WERI-Rb-1 (cell line): ENCODE results near the gene TBC1D5.

ENCODE experiments used
- DNase-seq: peaks from one replicate; pipeline ENCODE4 v3.0.0-alpha.2; 2020
- H3K27ac ChIP-seq: fragments of 250-450 bp; sonication (Bioruptor Pico); 2 replicates; pipeline ENCODE4 v1.5.1; 2020; ENCODE audit warnings: mild to moderate bottlenecking, moderate library complexity
- H3K27me3 ChIP-seq: fragments of 250-450 bp; sonication (Bioruptor Pico); 2 replicates; pipeline ENCODE4 v1.5.1; 2021; ENCODE audit warnings: mild to moderate bottlenecking, low read depth, moderate library complexity; ENCODE audit not compliant: insufficient read depth, severe bottlenecking
- H3K36me3 ChIP-seq: fragments of 250-450 bp; sonication (Bioruptor Pico); 2 replicates; pipeline ENCODE4 v1.5.1; 2020; ENCODE audit warnings: mild to moderate bottlenecking, moderate library complexity
- H3K4me3 ChIP-seq: 2 replicates; pipeline ENCODE4 v1.5.1; 2011; ENCODE audit warnings: low read depth, mild to moderate bottlenecking, control low read depth, low read length
- H3K9me3 ChIP-seq: fragments of 250-450 bp; sonication (Bioruptor Pico); 2 replicates; pipeline ENCODE4 v1.5.1; 2021; ENCODE audit warnings: mild to moderate bottlenecking, moderate library complexity; ENCODE audit not compliant: severe bottlenecking
- TF ChIP-seq, protein P1 (sequence below): IDR thresholded peaks from 2 replicates; pipeline ENCODE4 v1.5.1; 2011; ENCODE audit warnings: low read depth, mild to moderate bottlenecking, control low read depth, inconsistent platforms, low read length

TBC1D5 gene

DNA sequence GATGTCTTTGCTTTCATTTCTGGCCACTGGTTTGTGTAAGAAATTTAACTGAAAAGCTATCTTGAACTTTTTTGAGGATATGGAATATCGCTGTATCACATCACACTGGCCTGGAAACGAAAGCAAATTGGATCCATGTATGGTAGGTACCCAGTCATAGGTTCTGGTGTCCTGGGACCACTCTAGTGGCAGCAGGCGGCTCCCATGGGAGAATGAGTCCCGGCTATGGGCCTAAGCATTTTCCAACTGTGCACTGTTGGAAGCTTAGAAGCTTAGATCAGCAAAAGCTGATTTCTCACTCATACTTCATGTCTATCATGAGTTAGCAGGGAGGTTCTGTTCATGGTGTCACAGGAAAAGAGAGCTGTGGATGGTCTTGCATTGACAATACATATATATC lies 534.5 kb downstream of the TBC1D5 start:
- H3K4me3 ChIP-seq: no peak overlapping the region
- H3K9me3 ChIP-seq: no peaks in the 10 kb centered on the region
- no peak overlapping the region for H3K27ac ChIP-seq
- DNase-seq: no peak
- no peaks in the 10 kb centered on the region for H3K27me3 ChIP-seq
- TF ChIP-seq, protein P1, sequence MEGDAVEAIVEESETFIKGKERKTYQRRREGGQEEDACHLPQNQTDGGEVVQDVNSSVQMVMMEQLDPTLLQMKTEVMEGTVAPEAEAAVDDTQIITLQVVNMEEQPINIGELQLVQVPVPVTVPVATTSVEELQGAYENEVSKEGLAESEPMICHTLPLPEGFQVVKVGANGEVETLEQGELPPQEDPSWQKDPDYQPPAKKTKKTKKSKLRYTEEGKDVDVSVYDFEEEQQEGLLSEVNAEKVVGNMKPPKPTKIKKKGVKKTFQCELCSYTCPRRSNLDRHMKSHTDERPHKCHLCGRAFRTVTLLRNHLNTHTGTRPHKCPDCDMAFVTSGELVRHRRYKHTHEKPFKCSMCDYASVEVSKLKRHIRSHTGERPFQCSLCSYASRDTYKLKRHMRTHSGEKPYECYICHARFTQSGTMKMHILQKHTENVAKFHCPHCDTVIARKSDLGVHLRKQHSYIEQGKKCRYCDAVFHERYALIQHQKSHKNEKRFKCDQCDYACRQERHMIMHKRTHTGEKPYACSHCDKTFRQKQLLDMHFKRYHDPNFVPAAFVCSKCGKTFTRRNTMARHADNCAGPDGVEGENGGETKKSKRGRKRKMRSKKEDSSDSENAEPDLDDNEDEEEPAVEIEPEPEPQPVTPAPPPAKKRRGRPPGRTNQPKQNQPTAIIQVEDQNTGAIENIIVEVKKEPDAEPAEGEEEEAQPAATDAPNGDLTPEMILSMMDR: no peak
- H3K36me3 ChIP-seq: no peaks in the 10 kb centered on the region

DNA sequence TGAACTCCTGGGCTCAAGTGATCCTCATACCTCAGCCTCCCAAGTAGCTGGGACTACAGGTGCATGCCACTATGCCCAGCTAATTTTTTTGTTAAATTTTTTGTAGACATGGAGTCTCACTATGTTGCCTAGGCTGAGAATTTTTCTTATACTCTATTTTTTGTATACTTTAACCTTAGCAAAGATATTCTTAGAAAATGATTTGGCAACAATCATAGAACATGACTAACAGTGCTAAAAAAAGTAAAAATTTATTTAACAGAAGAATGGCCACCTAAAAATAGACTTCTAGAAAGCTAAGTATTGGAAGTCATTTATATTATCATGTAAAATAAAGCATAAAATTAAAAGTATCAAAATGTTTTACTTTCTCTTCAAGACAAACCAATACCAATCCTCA lies 535.4 kb downstream of the TBC1D5 start:
- no peak for DNase-seq
- Histone ChIP-seq H3K27me3 (no peaks in the 10 kb centered on the region), H3K36me3 (no peaks in the 10 kb centered on the region), H3K27ac (no peak overlapping the region), H3K4me3 (no peak overlapping the region), H3K9me3 (peaks cover 9% of the 10 kb centered on the region)
- TF ChIP-seq, protein P1: no peak

DNA sequence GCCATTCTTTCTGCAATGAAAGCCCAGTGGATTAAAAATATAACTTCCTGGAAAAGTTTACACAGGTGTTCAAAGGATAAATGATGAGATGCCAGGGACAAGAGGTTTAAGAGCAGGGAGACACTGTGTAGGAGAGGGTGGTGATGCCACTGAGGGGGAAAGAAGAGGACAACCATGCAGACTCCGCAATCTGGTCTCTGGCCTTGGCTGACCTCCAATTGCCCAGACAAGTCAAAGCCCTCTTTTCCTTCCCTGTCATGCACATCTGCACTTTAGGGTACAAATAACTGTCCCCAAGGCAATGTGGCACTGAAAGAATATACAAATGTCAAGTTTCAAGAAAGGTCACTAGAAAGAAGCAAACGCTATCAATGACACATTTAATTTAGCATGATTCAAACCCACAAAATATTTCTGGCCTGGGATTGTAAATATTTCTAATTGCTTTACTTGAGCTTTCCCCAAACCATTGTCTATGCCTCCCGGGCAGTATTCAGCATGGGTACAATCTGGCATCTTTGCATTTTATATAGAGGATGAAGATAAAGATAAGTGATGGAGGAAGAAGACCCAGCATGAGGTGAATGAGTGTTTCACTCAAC lies 538.3 kb downstream of the TBC1D5 start:
- no peak overlapping the region for H3K27ac ChIP-seq
- H3K27me3 ChIP-seq: no peaks in the 10 kb centered on the region
- TF ChIP-seq, protein P1: no peak
- no peak for DNase-seq
- H3K4me3 ChIP-seq: no peak overlapping the region
- H3K36me3 ChIP-seq: peaks cover 2% of the 10 kb centered on the region; the same call in 1 of the 2 replicates
- H3K9me3 ChIP-seq: peaks cover 10% of the 10 kb centered on the region

- H3K4me3 ChIP-seq: no peak overlapping the region
- no peaks in the 10 kb centered on the region for H3K27me3 ChIP-seq
- peaks cover 2% of the 10 kb centered on the region; the same call in 1 of the 2 replicates for H3K36me3 ChIP-seq
- no peak for DNase-seq
- peaks cover 10% of the 10 kb centered on the region for H3K9me3 ChIP-seq
- no peak overlapping the region for H3K27ac ChIP-seq
- TF ChIP-seq, protein P1: no peak
These were observed 540.9 kb downstream of the TBC1D5 start for GRCh38 chr3:17201538-17201937.

GRCh38 chr3:17195856-17196604 lies 546.4 kb downstream of the TBC1D5 start:
- no peaks in the 10 kb centered on the region for H3K36me3 ChIP-seq
- peak; percentile 32 for DNase-seq
- H3K27me3 ChIP-seq: no peaks in the 10 kb centered on the region
- no peak overlapping the region for H3K4me3 ChIP-seq
- TF ChIP-seq, protein P1: peak; percentile 57; the same call in 1 of the 2 replicates
- H3K27ac ChIP-seq: 0 out of 2 replicates have a peak overlapping the region, but pooled peaks have one; percentile 39
- H3K9me3 ChIP-seq: no peaks in the 10 kb centered on the region
